ENCODE measurements around the gene TBX10.
A peak's percentile ranks its signal among the peaks of the same experiment; 100 is the strongest.
"Not testable (repeated sequence)": the region's sequence is repeated elsewhere in the genome, so short reads cannot be mapped to it uniquely, and the experiment has no call there.

The TBX10 gene

DNA sequence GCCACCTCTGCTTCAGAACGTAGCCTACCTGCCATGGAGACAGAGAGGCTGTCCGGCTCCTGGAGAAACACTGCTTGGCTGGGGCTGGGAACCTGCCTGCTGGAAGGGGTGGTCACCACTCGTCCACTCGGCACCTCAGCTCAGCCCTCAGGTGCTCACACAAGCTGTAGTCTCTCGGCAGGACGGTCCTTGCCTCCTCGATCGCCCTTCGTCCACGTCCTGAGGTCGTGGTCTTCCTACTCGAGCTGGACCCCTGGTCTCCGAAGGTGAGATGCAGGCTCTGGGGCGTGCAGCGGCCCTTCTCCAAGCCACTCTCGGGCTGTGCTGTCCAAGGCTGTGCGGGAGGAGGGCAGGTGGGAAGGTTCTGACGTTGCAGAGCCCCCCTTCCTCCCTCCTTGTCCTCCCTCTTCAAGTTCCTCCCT lies at the start of gene TBX10:
TSS of gene TBX10 (minus strand) at position 326 of the 422 bp plus-strand sequence. CDS start at position 35, 291 bp downstream.
- Histone ChIP-seq H3K36me3 (no peaks in the 10 kb centered on the region), H3K27me3 (no peaks in the 10 kb centered on the region), H3K4me3 (no peak within 1 kb of the TSS), H3K9ac (no peak within 1 kb of the TSS), H3K27ac (no peak within 1 kb of the TSS), H4K20me1 (no peaks in the 10 kb centered on the region), H3K4me2 (no peak within 1 kb of the TSS), H3K9me3 (peaks cover 10% of the 10 kb centered on the region; the same call in 1 of the 2 replicates), H3K4me1 (peaks cover 8% of the 10 kb centered on the region)
- no peak for TF ChIP-seq Cebpa-rat (IDR thresholded peaks at IDR 0.05)

DNA sequence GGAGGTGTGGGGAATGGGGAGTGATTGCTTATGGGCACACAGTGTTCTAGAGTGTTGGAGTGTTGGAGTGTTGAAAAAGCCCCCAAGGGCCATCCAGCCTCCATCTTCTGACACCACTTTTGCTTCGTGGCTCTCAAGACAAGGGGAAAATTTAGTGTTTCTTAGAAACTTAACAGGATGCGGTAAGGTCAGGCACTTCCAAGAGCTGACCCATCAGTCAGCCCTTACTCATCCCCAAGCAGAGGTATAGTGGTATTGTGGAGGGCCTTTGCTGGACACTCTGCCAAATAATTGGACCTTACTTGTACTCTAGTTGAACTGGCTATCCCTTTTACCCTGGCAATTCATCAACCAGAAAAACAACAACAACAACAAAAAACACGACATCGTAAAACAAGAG lies 49.6 kb upstream of the TBX10 start:
- no peak for TF ChIP-seq Cebpa-rat (IDR thresholded peaks at IDR 0.05)

DNA sequence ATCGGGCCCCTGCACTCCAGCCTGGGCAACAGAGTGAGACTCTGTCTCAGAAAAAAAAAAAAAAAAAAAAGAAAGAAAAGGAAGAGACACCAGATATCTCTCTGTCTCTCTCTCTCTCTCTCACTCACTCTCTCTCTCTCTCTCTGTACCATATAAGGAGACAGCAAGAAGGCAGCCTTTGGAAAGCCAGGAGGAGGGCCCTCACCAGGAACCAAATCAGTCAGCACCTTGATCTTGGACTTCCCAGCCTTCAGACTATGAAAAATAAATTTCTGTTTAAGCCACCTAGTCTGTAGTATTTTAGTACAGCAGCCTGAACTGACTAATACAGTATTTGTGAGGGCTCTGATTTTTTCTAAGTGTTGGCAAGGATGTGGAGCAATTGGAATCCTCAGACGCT lies 48.4 kb upstream of the TBX10 start:
- H4K20me1 ChIP-seq: no peaks in the 10 kb centered on the region
- no peaks in the 10 kb centered on the region for H3K9me3 ChIP-seq
- H3K4me3 ChIP-seq: no peak overlapping the region
- no peaks in the 10 kb centered on the region for H3K27me3 ChIP-seq
- H3K27ac ChIP-seq: no peak overlapping the region
- peaks cover 34% of the 10 kb centered on the region for H3K4me1 ChIP-seq
- no peak overlapping the region for H3K4me2 ChIP-seq
- H3K9ac ChIP-seq: no peak overlapping the region
- TF ChIP-seq Cebpa-rat (IDR thresholded peaks at IDR 0.05): no peak
- H3K36me3 ChIP-seq: no peaks in the 10 kb centered on the region

More for the DNA sequence above, 49.6 kb upstream of the TBX10 start:
- Histone ChIP-seq H3K4me2 (no peak overlapping the region), H3K9me3 (no peaks in the 10 kb centered on the region), H4K20me1 (no peaks in the 10 kb centered on the region), H3K27me3 (no peaks in the 10 kb centered on the region), H3K36me3 (no peaks in the 10 kb centered on the region), H3K4me3 (no peak overlapping the region), H3K27ac (no peak overlapping the region), H3K9ac (no peak overlapping the region), H3K4me1 (peaks cover 34% of the 10 kb centered on the region)

DNA sequence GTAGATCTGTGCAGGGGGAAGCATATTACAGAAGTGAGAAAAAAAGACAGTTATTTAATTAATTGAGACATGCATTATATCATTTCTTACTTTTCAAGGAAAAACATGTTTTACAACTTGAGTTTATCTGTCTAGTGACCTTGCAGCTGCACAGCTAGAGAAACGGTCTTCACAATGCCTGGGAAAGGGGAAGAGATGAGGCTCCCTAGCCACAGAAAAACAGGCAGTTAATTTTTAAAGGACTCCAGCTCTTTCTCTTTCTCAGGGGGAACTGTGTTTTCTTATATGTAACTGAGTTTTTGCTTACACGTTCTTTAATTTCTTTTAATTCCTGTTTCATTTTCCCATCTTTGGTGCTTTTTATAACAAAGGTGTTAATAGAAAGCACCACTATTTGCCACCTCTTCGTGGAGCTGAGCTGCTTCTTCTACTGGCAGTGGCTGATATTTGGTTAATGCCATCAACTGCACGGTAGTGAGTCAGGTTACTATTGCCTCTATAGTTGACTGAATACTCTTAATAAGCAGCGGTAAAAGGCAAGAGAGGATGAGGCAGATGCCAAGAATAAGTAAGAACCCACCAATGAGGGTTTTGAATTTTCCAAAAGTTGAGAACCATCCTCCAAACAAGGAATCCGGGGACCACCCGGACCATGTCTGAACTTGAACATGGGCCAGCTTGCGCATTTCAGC lies 46.2 kb upstream of the TBX10 start:
- not testable (repeated sequence) for H4K20me1 ChIP-seq, H3K4me3 ChIP-seq, H3K9me3 ChIP-seq, H3K27me3 ChIP-seq, H3K36me3 ChIP-seq
- Histone ChIP-seq H3K9ac (peak overlapping the region; percentile 46; the same call in 1 of the 2 replicates), H3K27ac (peak overlapping the region; percentile 55; the same call in 1 of the 2 replicates), H3K4me1 (peaks cover 37% of the 10 kb centered on the region), H3K4me2 (peak overlapping the region; percentile 43)

- H3K27ac ChIP-seq: not testable (repeated sequence)
Observed at GRCh38 chr11:67682126-67683034, 42.8 kb upstream of the TBX10 start.

GRCh38 chr11:67680696-67681470 lies 41.3 kb upstream of the TBX10 start:
- H3K9ac ChIP-seq: no peak overlapping the region
- no peaks in the 10 kb centered on the region for H3K27me3 ChIP-seq
- H3K4me1 ChIP-seq: peaks cover 28% of the 10 kb centered on the region
- no peak for TF ChIP-seq Cebpa-rat (IDR thresholded peaks at IDR 0.05)
- H3K4me3 ChIP-seq: peak overlapping the region; percentile 9; the same call in 1 of the 2 replicates
- H4K20me1 ChIP-seq: no peaks in the 10 kb centered on the region
- no peaks in the 10 kb centered on the region for H3K36me3 ChIP-seq
- H3K27ac ChIP-seq: peak overlapping the region; percentile 5; the same call in 1 of the 2 replicates
- H3K9me3 ChIP-seq: peaks cover 22% of the 10 kb centered on the region
- peak overlapping the region; percentile 42 for H3K4me2 ChIP-seq

More at GRCh38 chr11:67682126-67683034, 42.8 kb upstream of the TBX10 start:
- not testable (repeated sequence) for H3K27me3 ChIP-seq, H3K9ac ChIP-seq, H3K4me2 ChIP-seq, H3K36me3 ChIP-seq, H3K4me3 ChIP-seq, H4K20me1 ChIP-seq
- Histone ChIP-seq H3K9me3 (peaks cover 16% of the 10 kb centered on the region), H3K4me1 (peaks cover 35% of the 10 kb centered on the region)

DNA sequence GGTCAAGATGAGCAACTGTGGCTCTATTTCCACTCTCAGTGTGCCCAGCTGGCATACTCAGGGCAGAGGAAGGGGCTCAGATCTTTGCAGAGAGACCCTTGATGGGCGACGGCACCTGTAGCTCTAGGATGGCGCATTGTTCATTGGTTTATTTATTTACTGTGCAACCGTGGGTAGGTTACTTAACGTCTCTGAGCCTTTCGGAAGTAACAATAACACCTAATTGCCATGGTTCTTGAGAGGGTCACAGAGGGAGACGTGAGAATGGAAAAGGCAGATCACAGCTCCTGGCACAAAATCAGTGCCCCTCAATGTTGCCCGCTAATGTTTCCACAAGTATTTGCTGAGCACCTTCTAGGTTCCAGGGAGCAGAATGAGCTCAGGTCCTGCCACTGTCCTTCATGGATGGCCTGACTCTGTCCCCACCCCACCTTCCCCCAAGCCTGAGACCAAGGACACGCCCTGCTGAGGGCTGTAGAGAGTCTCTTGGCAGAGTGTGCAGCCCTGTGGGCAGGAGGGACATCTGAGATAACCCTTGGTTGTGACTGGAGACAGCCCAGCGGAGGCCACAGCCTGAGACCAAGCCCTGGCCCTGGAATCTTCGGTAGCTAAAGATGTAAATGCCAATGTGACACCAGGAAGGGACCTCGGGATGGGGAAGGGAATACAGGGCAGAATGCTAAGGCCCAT lies 35.6 kb upstream of the TBX10 start:
- no peak for TF ChIP-seq Cebpa-rat (IDR thresholded peaks at IDR 0.05)
- H3K27ac ChIP-seq: no peak overlapping the region
- no peak overlapping the region for H3K4me3 ChIP-seq
- H3K27me3 ChIP-seq: no peaks in the 10 kb centered on the region
- no peak overlapping the region for H3K4me2 ChIP-seq
- H3K9ac ChIP-seq: no peak overlapping the region
- peaks cover 17% of the 10 kb centered on the region; the same call in 1 of the 2 replicates for H3K9me3 ChIP-seq
- peaks cover 20% of the 10 kb centered on the region for H3K4me1 ChIP-seq
- no peaks in the 10 kb centered on the region for H3K36me3 ChIP-seq
- no peaks in the 10 kb centered on the region for H4K20me1 ChIP-seq

- no peaks in the 10 kb centered on the region for H3K36me3 ChIP-seq
- no peak within 1 kb of the TSS for H3K27ac ChIP-seq
- no peaks in the 10 kb centered on the region for H4K20me1 ChIP-seq
- H3K4me1 ChIP-seq: peaks cover 24% of the 10 kb centered on the region
- H3K27me3 ChIP-seq: no peaks in the 10 kb centered on the region
- H3K9ac ChIP-seq: no peak within 1 kb of the TSS
- no peak for TF ChIP-seq Cebpa-rat (IDR thresholded peaks at IDR 0.05)
- peaks cover 13% of the 10 kb centered on the region; the same call in 1 of the 2 replicates for H3K9me3 ChIP-seq
- H3K4me2 ChIP-seq: 0 out of 2 replicates have a peak within 1 kb of the TSS, but pooled peaks have one; percentile 14
- H3K4me3 ChIP-seq: no peak within 1 kb of the TSS
Observed at GRCh38 chr11:67674442-67674871, 34.9 kb upstream of the TBX10 start, which contains the start of gene ALDH3B2. Gene ALDH3B2, minus strand, starts transcription at chr11:67674623. Its CDS starts 7,688 bp downstream, at chr11:67666935.

- Histone ChIP-seq H3K4me3 (no peak overlapping the region), H3K4me2 (no peak overlapping the region), H3K9ac (no peak overlapping the region), H4K20me1 (no peaks in the 10 kb centered on the region), H3K27me3 (no peaks in the 10 kb centered on the region), H3K4me1 (peaks cover 29% of the 10 kb centered on the region), H3K9me3 (peaks cover 13% of the 10 kb centered on the region; the same call in 1 of the 2 replicates), H3K36me3 (no peaks in the 10 kb centered on the region), H3K27ac (no peak overlapping the region)
- no peak for TF ChIP-seq Cebpa-rat (IDR thresholded peaks at IDR 0.05)
Observed at GRCh38 chr11:67673902-67674301, 34.3 kb upstream of the TBX10 start.

All from BLaER1 (cell line).